Stimulated activated CD4-positive, alpha-beta T cell treated with anti-CD3 and anti-CD28 coated beads, Interleukin-12 subunit alpha, Interleukin-12 subunit beta, amount 100 ng/mL, for 24 hours (primary cell): ENCODE measurements around the gene NOVA2.
"Not testable (repeated sequence)": the region's sequence is repeated elsewhere in the genome, so short reads cannot be mapped to it uniquely, and the experiment has no call there.

Experiments used
- DNase-seq, 2 experiments: peaks; one replicate each; pipeline ENCODE4 v3.0.0-alpha.2; 2020; ENCODE audit warnings: low read depth in 2 of 2

Gene NOVA2

DNA sequence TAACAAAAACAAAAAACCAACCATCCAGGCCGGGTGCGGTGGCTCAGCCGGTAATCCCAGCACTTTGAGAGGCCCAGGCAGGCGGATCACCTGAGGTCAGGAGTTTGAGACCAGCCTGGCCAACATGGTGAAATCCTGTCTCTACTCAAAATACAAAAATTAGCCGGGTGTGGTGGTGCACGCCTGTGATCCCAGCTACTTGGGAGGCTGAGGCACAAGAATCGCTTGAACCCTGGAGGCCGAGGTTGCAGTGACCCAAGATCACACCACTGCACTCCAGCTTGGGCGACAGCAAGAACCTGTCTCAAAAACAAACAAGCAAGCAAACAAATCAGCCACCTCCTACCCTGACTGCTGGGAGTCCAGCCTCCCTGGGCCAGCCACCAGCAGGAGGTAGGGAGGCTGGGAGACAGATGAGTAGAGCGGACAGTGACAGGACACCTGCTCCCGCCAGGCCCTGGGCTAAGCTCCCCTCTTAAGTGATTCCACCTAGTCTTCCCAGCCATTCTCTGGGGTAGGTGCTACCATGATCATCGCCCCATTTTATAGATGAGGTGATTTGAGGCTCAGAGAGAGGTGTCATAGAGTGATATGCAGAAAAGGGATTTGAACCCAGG, 77.6 kb downstream of the NOVA2 start:
- not testable (repeated sequence) for DNase-seq

DNA sequence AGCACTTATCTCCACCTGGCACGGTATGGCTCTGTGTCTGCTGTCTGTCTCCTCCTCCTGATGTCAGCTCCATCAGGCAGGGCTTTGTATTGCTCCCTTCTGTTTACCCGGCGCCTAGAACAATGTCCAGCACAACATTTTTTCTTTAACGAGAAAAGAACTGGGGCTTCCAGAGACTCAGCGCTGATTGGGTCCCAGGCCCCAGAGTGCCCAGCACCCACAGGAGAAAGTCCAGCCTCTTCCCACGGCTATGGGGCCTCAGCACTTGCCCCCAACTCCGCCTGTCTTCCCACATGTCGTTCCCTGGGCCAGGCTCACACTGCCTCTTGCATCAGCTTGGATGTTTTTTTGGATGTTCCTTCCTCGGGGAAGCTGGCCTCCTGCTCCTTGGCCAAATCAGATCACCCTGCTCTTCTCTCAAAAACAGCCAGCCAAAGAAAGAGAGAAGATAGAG, 78.1 kb downstream of the NOVA2 start:
- DNase-seq: no peak

DNA sequence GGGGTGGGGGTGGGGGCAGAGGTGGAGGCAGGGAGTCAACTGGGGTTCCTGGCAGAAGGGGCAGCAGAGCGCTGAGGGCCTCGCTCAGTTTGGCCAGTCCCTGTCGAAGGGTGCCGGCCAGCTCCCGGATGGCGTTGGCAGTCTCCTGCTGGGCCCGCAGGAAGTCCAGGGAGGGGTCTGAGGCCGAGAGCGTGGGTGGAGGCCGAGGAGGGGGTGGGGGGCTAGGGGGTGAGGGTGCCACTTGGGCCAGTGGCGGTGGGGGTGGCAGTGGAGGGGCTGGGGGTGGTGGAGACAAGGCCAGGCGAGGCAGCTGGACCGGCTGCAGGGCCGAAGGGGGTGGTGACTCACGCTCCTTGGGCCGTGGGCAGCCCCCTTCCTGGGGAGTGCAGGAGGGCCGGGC, 82.8 kb downstream of the NOVA2 start:
- DNase-seq: no peak

GRCh38 chr19:45889210-45889885, 84.3 kb downstream of the NOVA2 start:
- DNase-seq: no peak

DNA sequence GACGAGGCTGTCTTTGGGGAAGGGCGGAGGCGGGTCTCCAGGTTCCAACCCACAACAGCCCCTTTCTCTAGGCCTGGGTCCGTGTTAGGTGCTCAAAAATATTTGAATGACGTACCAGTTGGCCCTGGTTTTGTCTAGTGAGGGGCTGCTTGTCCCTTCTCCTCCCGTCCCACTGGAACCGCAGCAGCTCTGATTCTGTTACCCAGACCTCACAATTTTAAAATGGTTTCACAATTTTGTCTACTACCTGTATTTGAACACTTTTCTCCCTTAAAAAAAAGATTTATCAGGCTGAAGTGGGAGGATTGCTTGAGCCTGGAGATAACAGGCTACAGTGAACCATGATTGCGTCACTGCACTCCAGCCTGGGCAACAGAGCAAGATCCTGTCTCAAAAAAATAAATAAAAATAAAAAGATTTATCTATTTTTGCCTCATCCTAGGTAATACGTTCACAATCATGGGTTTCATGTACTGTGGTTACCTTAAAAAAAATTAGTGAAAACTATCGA, 86.4 kb downstream of the NOVA2 start:
- no peak for DNase-seq

DNA sequence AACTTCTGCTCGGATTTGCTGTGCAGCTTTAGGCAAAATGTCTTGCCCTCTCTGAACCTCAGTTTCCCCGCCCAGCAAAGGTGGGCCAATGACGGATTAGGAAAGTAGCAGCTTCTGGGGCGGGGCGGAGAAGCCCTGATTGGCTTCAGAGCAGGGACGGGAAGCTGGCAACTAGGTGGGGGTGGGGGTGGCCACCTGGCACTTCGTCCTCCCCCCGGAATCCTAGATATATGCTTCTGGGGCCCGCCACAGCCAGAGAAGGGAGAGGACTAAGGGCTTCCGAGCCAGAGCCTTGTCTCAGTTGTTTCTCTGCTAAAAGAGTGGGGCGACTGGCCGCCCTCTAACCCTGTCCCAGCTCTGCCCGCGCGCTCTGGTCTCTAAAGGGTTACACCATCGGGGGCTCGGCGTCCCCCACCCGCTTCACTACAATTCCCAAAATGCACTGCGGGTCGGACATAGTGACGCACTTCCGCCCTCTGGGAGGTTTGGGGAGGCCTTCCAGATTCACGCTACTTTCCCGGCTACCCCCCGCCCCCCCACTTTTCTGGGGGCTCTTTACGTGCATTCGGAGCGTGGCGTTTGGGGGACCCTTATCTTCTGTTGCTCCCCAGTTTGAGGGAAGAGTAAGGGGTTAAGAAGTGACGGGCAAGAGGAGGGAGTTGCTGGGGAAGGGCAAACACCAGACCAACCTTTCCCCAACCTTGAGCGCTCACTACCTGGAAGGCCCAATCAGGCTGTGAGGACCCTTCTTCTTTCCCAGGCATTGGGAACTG, 87.1 kb downstream of the NOVA2 start:
- peak; percentile 78 to 86 for DNase-seq

DNA sequence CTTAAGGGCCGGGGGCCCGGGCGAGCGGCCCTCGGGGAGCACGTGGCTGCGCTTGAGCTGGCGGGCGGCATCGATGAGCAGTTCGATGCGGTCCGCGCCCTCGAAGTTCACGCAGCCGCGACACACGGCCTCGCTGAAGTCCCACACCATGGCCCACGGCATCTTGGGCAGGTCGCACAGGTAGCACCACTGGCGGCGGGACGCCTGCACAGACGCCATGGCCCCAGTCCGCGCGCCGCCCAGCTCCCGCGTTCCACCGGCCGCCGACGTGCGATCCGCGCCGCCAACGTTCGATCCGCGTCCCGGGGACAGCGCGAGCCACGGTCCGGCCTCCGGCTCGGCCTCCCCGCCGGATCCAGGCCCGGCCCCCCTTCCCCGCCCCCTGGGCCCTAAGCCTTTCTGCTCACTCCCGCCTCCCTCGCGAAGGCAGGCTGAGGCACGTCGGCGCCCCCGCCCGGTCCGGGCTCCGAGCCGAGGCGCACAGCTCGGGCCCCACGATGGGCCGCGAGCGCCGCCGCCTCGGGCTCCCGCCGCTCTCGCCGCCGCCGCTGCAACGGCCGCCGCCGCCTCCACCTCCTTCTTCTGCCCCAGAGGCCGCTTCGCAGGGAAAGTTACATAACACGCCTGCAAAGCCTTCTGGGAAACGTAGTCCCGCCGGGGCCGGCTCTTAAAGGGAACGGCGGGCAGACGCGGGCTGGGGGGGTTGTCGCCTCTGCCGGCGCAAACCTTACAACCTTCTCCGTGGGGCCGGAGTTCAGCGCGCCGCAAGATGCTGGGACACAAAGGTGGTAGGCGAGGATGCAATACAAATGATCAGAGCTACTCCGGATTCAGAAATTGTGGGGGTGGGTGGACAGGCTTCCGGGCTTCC, 87.9 kb downstream of the NOVA2 start, which contains the start of gene IRF2BP1:
Gene IRF2BP1, minus strand, starts transcription at position 586 of the 871 bp plus-strand sequence. Its CDS starts 367 bp downstream, at position 219.
- peak; percentile 75 to 82 for DNase-seq

DNA sequence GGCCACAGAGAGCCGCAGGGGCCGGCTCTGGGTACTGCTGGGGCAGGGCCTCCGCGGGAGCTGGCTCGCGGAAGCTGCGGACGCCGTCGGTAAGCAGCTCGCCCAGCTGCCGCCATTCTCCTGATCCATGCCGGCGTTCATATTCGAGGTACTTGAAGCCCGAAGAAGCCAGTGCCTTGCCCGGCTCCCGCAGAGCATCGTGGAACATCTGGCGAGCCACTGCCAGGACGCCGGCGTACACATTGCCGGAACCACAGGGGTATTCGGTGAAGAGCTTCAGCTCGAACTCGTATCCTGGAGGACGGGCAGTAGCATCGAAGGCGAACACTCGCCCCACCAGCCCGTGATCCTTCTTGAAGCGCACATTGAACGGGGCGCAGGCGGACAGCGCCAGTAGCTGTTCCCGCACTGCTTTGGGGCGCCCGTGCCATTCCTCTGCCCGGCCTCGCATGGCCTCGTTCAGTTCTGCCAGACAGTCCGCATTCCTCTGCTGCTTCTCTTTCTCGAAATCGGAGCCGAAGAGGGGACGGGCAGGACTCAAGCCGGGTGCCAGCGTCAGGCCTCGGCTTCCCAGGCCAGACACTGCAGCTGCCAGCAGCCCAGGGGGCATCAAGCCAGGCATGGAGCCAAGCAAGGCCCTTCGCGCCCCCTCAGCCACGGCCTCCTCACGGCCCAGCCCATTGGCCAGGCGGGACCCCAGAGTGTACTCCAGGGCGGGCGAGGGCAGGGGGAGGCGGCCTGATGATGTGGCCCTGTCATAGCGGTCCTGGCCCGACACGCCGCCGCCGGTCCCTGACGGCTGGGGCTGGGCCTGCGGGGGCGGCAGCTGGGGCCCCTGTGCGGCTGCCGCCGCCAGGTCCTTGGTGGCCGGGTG, 88.7 kb downstream of the NOVA2 start:
- DNase-seq: no peak

DNA sequence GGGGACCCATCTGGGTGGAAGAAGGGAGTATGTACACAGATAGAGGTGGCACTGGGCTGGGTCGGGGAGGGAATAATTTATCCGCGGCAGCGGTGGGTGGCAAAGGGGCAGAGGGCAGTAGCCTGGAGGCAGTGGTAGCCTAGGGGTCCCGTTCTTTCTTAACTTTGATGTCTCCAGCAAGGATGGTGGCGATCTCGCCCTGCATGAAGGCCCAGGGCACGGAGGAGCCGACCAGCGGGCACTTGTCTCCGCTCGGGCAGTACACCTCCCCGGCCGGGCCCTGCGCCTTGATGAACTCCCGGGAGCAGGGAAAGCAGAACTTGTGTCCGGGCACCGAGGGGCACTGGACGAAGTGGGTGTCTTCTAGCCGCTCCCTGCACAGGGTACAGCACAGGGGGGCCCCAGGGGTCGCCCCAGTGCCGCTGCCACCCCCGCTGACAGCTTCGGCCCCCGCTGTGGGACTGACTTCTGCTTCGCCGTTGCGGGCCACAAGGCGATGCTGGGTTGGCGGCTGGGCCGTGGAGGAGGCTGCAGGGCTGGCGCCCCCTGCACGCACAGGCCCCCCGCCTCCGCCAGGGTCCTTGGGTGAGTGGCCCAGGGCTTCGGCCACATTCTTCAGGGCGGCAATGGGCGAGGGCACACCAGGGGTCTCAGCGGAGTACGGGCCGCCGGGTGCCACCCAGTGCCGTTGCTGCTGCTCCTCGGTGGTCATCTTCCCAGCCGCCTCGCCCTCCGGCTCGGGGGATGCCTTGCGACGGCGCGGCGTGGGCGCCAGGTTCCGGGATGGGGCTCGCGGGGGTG, 89.6 kb downstream of the NOVA2 start:
- DNase-seq: no peak
